LNCAP (cell line): ENCODE measurements around the gene GNA14.

Source experiments
- TF ChIP-seq, protein P1 (sequence below): fragments of 450-650 bp; IDR thresholded peaks from 2 replicates; pipeline ENCODE4 v1.5.1; 2017; ENCODE audit warnings: mild to moderate bottlenecking

GNA14 gene

DNA sequence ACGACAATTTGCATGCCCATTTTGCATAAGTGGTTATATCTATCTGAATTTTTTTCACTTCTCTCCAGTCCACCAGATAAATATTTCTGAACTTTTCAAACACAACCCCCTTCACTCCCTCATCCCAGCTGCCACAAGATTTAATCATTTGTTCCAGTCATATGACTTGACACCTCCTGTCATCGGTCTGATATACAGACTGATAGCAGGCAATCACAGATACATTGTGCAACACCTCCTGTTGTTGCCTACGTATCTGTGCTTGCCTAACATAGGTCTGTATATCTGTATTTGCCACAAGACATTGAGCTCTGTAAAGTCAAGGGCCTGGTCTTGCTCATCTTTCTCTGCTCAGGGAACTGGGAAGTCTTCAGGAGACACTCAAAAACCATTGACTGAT lies 65.6 kb downstream of the GNA14 start:
- TF ChIP-seq, protein P1, sequence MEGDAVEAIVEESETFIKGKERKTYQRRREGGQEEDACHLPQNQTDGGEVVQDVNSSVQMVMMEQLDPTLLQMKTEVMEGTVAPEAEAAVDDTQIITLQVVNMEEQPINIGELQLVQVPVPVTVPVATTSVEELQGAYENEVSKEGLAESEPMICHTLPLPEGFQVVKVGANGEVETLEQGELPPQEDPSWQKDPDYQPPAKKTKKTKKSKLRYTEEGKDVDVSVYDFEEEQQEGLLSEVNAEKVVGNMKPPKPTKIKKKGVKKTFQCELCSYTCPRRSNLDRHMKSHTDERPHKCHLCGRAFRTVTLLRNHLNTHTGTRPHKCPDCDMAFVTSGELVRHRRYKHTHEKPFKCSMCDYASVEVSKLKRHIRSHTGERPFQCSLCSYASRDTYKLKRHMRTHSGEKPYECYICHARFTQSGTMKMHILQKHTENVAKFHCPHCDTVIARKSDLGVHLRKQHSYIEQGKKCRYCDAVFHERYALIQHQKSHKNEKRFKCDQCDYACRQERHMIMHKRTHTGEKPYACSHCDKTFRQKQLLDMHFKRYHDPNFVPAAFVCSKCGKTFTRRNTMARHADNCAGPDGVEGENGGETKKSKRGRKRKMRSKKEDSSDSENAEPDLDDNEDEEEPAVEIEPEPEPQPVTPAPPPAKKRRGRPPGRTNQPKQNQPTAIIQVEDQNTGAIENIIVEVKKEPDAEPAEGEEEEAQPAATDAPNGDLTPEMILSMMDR = no peak

DNA sequence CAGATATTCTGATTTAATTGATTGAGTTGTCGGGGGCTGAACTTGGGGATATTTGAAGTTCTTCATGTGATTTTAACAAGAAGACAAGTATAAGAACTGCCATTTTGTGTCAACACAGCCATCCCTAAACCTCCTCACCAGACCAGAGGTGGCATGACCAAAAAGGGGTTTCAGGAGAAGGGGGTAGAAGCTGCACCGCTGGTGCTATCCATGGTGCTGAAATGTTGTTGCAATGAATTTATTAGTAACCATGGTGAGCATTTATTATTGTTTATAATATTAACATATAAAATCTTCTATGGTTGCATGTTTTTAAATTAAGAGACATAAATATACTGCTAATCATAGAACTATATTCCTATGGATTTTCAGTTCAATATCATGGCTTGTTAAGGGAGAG lies 72.3 kb downstream of the GNA14 start:
- TF ChIP-seq, protein P1 = no peak

DNA sequence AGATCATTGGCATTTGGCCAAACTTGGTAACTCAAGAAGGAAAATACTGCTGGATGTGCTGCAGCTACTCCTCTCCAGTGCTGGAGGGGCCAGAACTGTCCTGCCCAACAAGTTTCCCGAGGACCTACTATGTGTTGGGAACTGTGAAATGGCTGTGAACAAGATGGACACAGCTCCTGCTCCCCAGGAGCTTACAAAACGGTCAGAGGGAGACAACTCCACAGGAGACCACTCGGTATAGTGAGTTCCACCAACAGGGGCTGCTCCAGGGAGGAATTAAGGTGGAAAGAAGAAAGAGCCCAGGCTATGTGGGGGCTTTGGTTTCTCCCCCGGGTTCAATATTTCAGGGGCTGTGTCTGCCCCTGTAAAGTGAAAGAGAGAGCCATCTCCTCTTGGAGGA lies 78.8 kb downstream of the GNA14 start:
- TF ChIP-seq, protein P1 = no peak

DNA sequence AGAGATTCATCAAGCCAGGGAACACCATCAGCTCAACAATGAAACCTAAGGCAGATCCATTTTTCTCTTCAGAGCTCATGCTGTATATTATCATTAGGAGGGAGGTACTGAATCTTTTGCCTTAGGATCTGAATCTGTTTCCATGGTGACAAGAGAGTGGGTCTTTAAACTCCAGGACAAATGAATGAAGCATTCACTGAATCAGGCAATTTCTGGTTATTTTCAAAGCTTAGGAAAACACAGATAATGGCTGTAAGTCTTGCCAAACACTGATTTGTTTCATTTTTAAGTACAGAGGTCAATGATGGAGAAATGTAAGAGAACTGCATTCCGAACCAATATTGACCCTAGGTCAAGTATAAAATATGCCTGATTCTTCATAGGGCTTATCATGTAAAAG lies 84.9 kb downstream of the GNA14 start:
- TF ChIP-seq, protein P1 = no peak

DNA sequence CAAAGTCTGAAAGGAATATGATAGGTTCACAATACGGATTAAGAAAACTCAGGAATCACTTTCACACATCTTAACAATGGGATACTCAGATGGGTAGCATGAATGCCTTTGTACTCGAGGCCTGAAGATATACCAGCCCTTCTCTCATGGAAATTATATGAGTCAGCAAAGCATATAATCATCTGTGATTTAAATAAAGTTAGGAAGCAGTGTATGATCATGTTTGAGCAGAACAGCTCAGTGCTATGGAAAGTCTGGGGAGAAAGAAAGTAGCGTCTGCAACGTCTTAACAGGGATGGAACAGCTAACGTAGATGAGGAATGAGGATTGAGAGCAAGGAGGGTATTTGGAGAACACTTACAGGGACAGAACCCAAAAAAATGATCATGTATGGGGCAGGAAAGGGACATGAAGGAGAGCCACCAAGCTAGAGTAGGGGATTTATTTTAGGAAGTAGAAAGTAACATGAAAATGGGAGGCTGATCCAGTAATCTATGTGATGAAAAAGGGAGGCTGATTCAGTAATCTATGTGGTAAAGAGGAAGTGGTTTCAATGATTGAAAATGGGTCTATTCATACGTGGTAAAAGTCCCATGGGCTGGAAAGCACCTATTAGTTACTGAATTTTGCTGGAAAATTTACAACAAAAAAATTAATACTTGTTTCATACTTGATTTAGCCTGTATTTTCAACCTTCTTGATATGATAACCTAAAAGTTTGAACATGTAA lies 85.9 kb downstream of the GNA14 start:
- TF ChIP-seq, protein P1 = no peak

DNA sequence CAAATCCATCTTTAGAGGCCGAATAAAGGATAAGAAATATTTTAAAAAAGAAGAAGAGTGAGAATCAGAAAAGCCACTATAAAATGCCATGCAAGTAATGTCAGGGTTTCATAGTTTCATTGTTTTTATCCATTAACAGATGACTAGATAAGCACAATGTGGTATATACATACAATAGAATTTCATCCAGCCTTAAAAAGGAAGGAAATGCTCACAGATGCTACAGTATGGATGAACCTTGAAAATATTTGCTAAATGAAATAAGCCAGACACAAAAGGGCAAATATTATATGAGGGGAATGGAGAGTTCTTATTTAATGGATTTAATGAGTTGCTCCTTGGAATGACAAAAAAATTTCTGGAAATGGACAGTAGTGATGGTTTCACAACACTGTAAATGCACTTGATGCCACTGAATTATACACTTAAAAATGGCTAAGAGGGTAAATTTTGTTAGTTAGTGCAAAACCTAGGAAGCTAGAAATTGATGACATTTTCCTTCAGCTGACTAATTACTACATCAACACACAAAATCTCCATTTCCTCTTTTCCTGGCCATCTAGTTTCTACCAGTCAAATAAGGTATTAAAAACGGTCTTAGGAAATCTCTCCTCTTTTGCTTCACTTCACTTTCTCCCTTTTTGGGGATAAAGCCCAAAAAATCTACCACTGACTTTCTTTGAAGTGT lies 86.6 kb downstream of the GNA14 start:
- TF ChIP-seq, protein P1 = no peak

DNA sequence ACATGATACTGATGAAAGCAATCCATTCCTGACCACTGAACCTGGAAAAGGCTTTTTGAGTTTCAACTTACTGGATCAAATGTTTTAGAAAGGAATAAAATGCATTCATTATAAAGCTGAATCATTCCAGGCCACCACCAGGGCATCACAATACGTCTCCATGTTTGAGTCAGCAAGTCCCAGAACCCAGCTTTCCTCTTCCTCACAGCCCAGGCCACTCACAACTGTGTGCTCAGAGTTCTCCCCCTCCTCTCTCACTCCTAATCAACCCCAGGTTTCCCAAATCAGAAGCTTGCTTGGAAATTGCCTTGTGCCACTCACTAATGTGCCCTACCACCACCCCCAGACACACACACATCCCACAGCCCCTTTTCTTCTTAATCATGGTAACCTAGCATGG lies 91.7 kb downstream of the GNA14 start:
- TF ChIP-seq, protein P1 = no peak
